NCI-H187 (cell line): ENCODE results near the gene DECR2.
"Not testable (repeated sequence)": the region's sequence is repeated elsewhere in the genome, so short reads cannot be mapped to it uniquely, and the experiment has no call there.

ENCODE experiments used
- DNase-seq, 2 experiments: peaks; one replicate each; lab custom pipeline; 2025; lab: John Stamatoyannopoulos, UW

The DECR2 gene

GRCh38 chr16:400061-400591 is 1.6 kb upstream of the DECR2 start:
- no peak for DNase-seq

- DNase-seq = no peak
Observed at GRCh38 chr16:404971-405486, 3.3 kb downstream of the DECR2 start.

- no peak for DNase-seq
Observed at GRCh38 chr16:405548-406506, 4.1 kb downstream of the DECR2 start.

GRCh38 chr16:407253-407652 is 5.6 kb downstream of the DECR2 start:
- DNase-seq = no peak

- no peak for DNase-seq
Observed at GRCh38 chr16:410516-411178, 9.0 kb downstream of the DECR2 start.

GRCh38 chr16:411576-412265 is 10.0 kb downstream of the DECR2 start:
- no peak for DNase-seq

- DNase-seq = no peak
Observed at GRCh38 chr16:414395-415169, 12.9 kb downstream of the DECR2 start.

GRCh38 chr16:415170-415498 is 13.4 kb downstream of the DECR2 start:
- DNase-seq = not testable (repeated sequence)

GRCh38 chr16:422179-422578 is 20.5 kb downstream of the DECR2 start:
- not testable (repeated sequence) for DNase-seq

- no peak for DNase-seq
Observed at GRCh38 chr16:424033-424622, 22.4 kb downstream of the DECR2 start.

- DNase-seq = no peak
Observed at GRCh38 chr16:424623-425081, 23.0 kb downstream of the DECR2 start.

- peak; percentile 82 to 89 for DNase-seq
Observed at GRCh38 chr16:425082-425718, 23.5 kb downstream of the DECR2 start, which contains the start of gene RAB11FIP3. RAB11FIP3 (plus strand) TSS chr16:425649; CDS start chr16:426007, 358 bp downstream.

- no peak for DNase-seq
Observed at GRCh38 chr16:425740-426114, 24.0 kb downstream of the DECR2 start.

- DNase-seq = no peak
Observed at GRCh38 chr16:426115-426905, 24.6 kb downstream of the DECR2 start.

- no peak for DNase-seq
Observed at GRCh38 chr16:426906-427249, 25.2 kb downstream of the DECR2 start.

- no peak for DNase-seq
Observed at GRCh38 chr16:427250-427649, 25.6 kb downstream of the DECR2 start.

GRCh38 chr16:430904-431303 is 29.2 kb downstream of the DECR2 start:
- DNase-seq = no peak

GRCh38 chr16:440627-441026 is 38.9 kb downstream of the DECR2 start:
- no peak for DNase-seq

GRCh38 chr16:441447-441846 is 39.8 kb downstream of the DECR2 start:
- DNase-seq = no peak

- DNase-seq = no peak
Observed at GRCh38 chr16:442976-443375, 41.3 kb downstream of the DECR2 start.
